Hepatocyte (in vitro differentiated cells): Measurements from ENCODE around the gene SENP1.

Experiments
- EZH2phosphoT487 ChIP-seq: fragments of 200-600 bp; sonication (generic); IDR thresholded peaks from one replicate; pipeline ENCODE4 v1.6.1; 2018; ENCODE audit warnings: antibody characterized with exemption, mild to moderate bottlenecking, low read depth, moderate library complexity; ENCODE audit not compliant: unreplicated experiment, severe bottlenecking
- TF ChIP-seq, protein P1 (sequence below): fragments of 200-600 bp; sonication (generic); IDR thresholded peaks from 2 replicates; pipeline ENCODE4 v1.5.1; 2016; ENCODE audit warnings: antibody characterized with exemption, mild to moderate bottlenecking; ENCODE audit not compliant: poor library complexity

- TF ChIP-seq, protein P1, sequence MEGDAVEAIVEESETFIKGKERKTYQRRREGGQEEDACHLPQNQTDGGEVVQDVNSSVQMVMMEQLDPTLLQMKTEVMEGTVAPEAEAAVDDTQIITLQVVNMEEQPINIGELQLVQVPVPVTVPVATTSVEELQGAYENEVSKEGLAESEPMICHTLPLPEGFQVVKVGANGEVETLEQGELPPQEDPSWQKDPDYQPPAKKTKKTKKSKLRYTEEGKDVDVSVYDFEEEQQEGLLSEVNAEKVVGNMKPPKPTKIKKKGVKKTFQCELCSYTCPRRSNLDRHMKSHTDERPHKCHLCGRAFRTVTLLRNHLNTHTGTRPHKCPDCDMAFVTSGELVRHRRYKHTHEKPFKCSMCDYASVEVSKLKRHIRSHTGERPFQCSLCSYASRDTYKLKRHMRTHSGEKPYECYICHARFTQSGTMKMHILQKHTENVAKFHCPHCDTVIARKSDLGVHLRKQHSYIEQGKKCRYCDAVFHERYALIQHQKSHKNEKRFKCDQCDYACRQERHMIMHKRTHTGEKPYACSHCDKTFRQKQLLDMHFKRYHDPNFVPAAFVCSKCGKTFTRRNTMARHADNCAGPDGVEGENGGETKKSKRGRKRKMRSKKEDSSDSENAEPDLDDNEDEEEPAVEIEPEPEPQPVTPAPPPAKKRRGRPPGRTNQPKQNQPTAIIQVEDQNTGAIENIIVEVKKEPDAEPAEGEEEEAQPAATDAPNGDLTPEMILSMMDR, result no peak
- no peak for TF ChIP-seq EZH2phosphoT487
Observed at GRCh38 chr12:48080821-48081220, 25.1 kb downstream of the SENP1 start.
